ENCODE data around the gene ATP13A3.
A peak's percentile ranks its signal among the peaks of the same experiment; 100 is the strongest.

ATP13A3 gene

GRCh38 chr3:194399166-194399565, 87.6 kb downstream of the ATP13A3 start, which contains the start of gene GP5:
GP5 (minus strand) TSS chr3:194399266; CDS start chr3:194398282, 984 bp downstream.
- H3K36me3 ChIP-seq (replicated peaks in 1 of 2; ENCODE audit: control insufficient read depth in 2 of 2, insufficient read depth in 2 of 2, low read length in 2 of 2), result peaks cover 0 to 16% of the 10 kb centered on the region in 2 donors
- no peak for DNase-seq (ENCODE audit: low spot score)
- no peak within 1 kb of the TSS for H2AK5ac ChIP-seq (ENCODE audit: low read depth, low read length)
- H4K91ac ChIP-seq (ENCODE audit: low read depth, low read length, poor library complexity), result no peak within 1 kb of the TSS
- H3K4me1 ChIP-seq (ENCODE audit: control insufficient read depth in 2 of 2, insufficient read depth in 1 of 2, low read depth in 1 of 2, low read length in 2 of 2), result peaks cover 7 to 26% of the 10 kb centered on the region in 2 donors
- H3K79me1 ChIP-seq (ENCODE audit: low read depth, low read length), result no peaks in the 10 kb centered on the region
- peak within 1 kb of the TSS; percentile 52 for H2BK15ac ChIP-seq (ENCODE audit: low read length)
- peaks cover 3 to 6% of the 10 kb centered on the region in 2 donors for H3K9me3 ChIP-seq (replicated peaks in 1 of 2; ENCODE audit: control insufficient read depth in 2 of 2, insufficient read depth in 1 of 2, low read depth in 1 of 2, low read length in 2 of 2)
- no peak within 1 kb of the TSS for H3K9ac ChIP-seq (ENCODE audit: low read depth, low read length, poor library complexity)
- no CpG with 5 or more reads among the region's 2 CpGs for WGBS, 2 donors (ENCODE audit: extremely low coverage in 2 of 2, insufficient read length in 2 of 2, insufficient replicate concordance in 1 of 2)
- H2BK5ac ChIP-seq (ENCODE audit: low read length), result no peak within 1 kb of the TSS
- H3K14ac ChIP-seq (ENCODE audit: low read length), result no peak within 1 kb of the TSS
- H3K18ac ChIP-seq (ENCODE audit: low read length), result no peak within 1 kb of the TSS
- H3K23ac ChIP-seq (ENCODE audit: low read depth, low read length, poor library complexity), result peak within 1 kb of the TSS; percentile 69
- H3K4ac ChIP-seq (ENCODE audit: low read length), result no peak within 1 kb of the TSS
- no peak within 1 kb of the TSS for H2BK120ac ChIP-seq (ENCODE audit: low read depth, low read length)
- no peak within 1 kb of the TSS for H3K4me3 ChIP-seq (ENCODE audit: low read length in 2 of 2)
- no peak within 1 kb of the TSS for H4K8ac ChIP-seq (ENCODE audit: low read depth, low read length)
- H3K4me2 ChIP-seq (ENCODE audit: insufficient read depth, low read length, poor library complexity, severe bottlenecking), result peak within 1 kb of the TSS; percentile 36
- no peak within 1 kb of the TSS for H3K27ac ChIP-seq (replicated peaks; ENCODE audit: low read length)
- peaks cover 0 to 22% (median 2%) of the 10 kb centered on the region in 3 experiments for H3K27me3 ChIP-seq (ENCODE audit: control insufficient read depth in 3 of 3, insufficient read depth in 3 of 3, low read depth in 1 of 3, low read length in 3 of 3)
- no peak within 1 kb of the TSS for H2AFZ ChIP-seq (ENCODE audit: low read length)
- no peak within 1 kb of the TSS for H2BK12ac ChIP-seq (ENCODE audit: low read length)

DNA sequence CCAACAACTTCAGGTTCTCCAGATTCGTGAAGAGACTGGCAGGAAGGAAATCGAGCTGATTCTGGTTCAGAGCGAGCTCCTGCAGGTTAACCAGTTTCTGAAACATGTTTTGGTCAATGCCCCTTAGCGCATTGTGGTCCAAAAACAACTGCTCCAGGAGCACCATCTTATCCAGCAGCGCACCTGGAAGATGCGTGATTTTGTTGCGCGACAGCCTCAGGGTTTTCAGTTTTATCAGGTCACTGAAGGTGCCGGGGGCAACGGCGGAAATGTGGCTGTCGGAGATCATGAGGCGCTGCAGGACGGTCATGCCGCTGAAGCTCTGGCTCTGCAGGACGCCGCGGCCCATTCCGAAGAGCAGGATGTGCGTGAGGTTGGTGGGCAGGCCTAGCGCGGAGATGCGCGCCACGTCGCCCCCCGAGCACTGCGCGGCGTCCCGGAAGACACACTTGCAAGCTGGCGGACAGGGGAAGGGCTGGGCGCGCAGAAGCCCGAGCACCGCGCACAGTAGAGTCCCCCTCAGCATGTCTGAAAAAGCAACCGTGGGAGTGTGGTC, 89.0 kb downstream of the ATP13A3 start:
- peak overlapping the region in 1 of 2 donors; percentile 57 for H3K4me3 ChIP-seq (ENCODE audit: low read length in 2 of 2)
- H3K4me2 ChIP-seq (ENCODE audit: insufficient read depth, low read length, poor library complexity, severe bottlenecking), result peak overlapping the region; percentile 36
- H3K14ac ChIP-seq (ENCODE audit: low read length), result no peak overlapping the region
- H3K36me3 ChIP-seq (replicated peaks in 1 of 2; ENCODE audit: control insufficient read depth in 2 of 2, insufficient read depth in 2 of 2, low read length in 2 of 2), result peaks cover 0 to 3% of the 10 kb centered on the region in 2 donors
- no peak overlapping the region for H2AK5ac ChIP-seq (ENCODE audit: low read depth, low read length)
- WGBS, 2 donors (ENCODE audit: extremely low coverage in 2 of 2, insufficient read length in 2 of 2, insufficient replicate concordance in 1 of 2), result no CpG with 5 or more reads among the region's 38 CpGs
- peak overlapping the region; percentile 70 for H3K18ac ChIP-seq (ENCODE audit: low read length)
- H2BK120ac ChIP-seq (ENCODE audit: low read depth, low read length), result no peak overlapping the region
- no peak overlapping the region for H2BK12ac ChIP-seq (ENCODE audit: low read length)
- peak overlapping the region; percentile 19 for H3K4ac ChIP-seq (ENCODE audit: low read length)
- H3K79me1 ChIP-seq (ENCODE audit: low read depth, low read length), result no peaks in the 10 kb centered on the region
- H4K8ac ChIP-seq (ENCODE audit: low read depth, low read length), result no peak overlapping the region
- peaks cover 0 to 22% (median 2%) of the 10 kb centered on the region in 3 experiments for H3K27me3 ChIP-seq (ENCODE audit: control insufficient read depth in 3 of 3, insufficient read depth in 3 of 3, low read depth in 1 of 3, low read length in 3 of 3)
- H3K4me1 ChIP-seq (ENCODE audit: control insufficient read depth in 2 of 2, insufficient read depth in 1 of 2, low read depth in 1 of 2, low read length in 2 of 2), result peaks cover 7 to 26% of the 10 kb centered on the region in 2 donors
- H4K91ac ChIP-seq (ENCODE audit: low read depth, low read length, poor library complexity), result no peak overlapping the region
- H3K9me3 ChIP-seq (replicated peaks in 1 of 2; ENCODE audit: control insufficient read depth in 2 of 2, insufficient read depth in 1 of 2, low read depth in 1 of 2, low read length in 2 of 2), result peaks cover 3 to 6% of the 10 kb centered on the region in 2 donors
- no peak overlapping the region for H3K9ac ChIP-seq (ENCODE audit: low read depth, low read length, poor library complexity)
- no peak for DNase-seq (ENCODE audit: low spot score)
- no peak overlapping the region for H2AFZ ChIP-seq (ENCODE audit: low read length)
- H3K27ac ChIP-seq (replicated peaks; ENCODE audit: low read length), result no peak overlapping the region
- H2BK5ac ChIP-seq (ENCODE audit: low read length), result no peak overlapping the region
- H2BK15ac ChIP-seq (ENCODE audit: low read length), result peak overlapping the region; percentile 74
- peak overlapping the region; percentile 69 for H3K23ac ChIP-seq (ENCODE audit: low read depth, low read length, poor library complexity)

- Histone ChIP-seq H3K27ac (replicated peaks; ENCODE audit: low read length) (no peak overlapping the region), H3K4me3 (ENCODE audit: low read length in 2 of 2) (peak overlapping the region in 1 of 2 donors; percentile 50), H3K79me1 (ENCODE audit: low read depth, low read length) (no peaks in the 10 kb centered on the region), H3K4ac (ENCODE audit: low read length) (no peak overlapping the region), H2BK5ac (ENCODE audit: low read length) (no peak overlapping the region), H3K27me3 (ENCODE audit: control insufficient read depth in 3 of 3, insufficient read depth in 3 of 3, low read depth in 1 of 3, low read length in 3 of 3) (peaks cover 0 to 22% (median 2%) of the 10 kb centered on the region in 3 experiments), H2AK5ac (ENCODE audit: low read depth, low read length) (peak overlapping the region; percentile 70), H3K9ac (ENCODE audit: low read depth, low read length, poor library complexity) (peak overlapping the region; percentile 73), H2BK12ac (ENCODE audit: low read length) (peak overlapping the region; percentile 94), H3K18ac (ENCODE audit: low read length) (peak overlapping the region; percentile 94), H3K4me2 (ENCODE audit: insufficient read depth, low read length, poor library complexity, severe bottlenecking) (peak overlapping the region; percentile 47), H4K91ac (ENCODE audit: low read depth, low read length, poor library complexity) (no peak overlapping the region), H3K9me3 (replicated peaks in 1 of 2; ENCODE audit: control insufficient read depth in 2 of 2, insufficient read depth in 1 of 2, low read depth in 1 of 2, low read length in 2 of 2) (peaks cover 3 to 6% of the 10 kb centered on the region in 2 donors), H2BK15ac (ENCODE audit: low read length) (peak overlapping the region; percentile 74), H2BK120ac (ENCODE audit: low read depth, low read length) (no peak overlapping the region), H3K23ac (ENCODE audit: low read depth, low read length, poor library complexity) (peak overlapping the region; percentile 92), H3K36me3 (replicated peaks in 1 of 2; ENCODE audit: control insufficient read depth in 2 of 2, insufficient read depth in 2 of 2, low read length in 2 of 2) (peaks cover 0 to under 1% of the 10 kb centered on the region in 2 donors), H3K4me1 (ENCODE audit: control insufficient read depth in 2 of 2, insufficient read depth in 1 of 2, low read depth in 1 of 2, low read length in 2 of 2) (peaks cover 7 to 22% of the 10 kb centered on the region in 2 donors), H2AFZ (ENCODE audit: low read length) (no peak overlapping the region), H4K8ac (ENCODE audit: low read depth, low read length) (no peak overlapping the region), H3K14ac (ENCODE audit: low read length) (peak overlapping the region; percentile 85)
- no CpG with 5 or more reads among the region's 73 CpGs for WGBS, 2 donors (ENCODE audit: extremely low coverage in 2 of 2, insufficient read length in 2 of 2, insufficient replicate concordance in 1 of 2)
- DNase-seq (ENCODE audit: low spot score), result no peak
Observed at GRCh38 chr3:194396859-194397756, 89.7 kb downstream of the ATP13A3 start.

DNA sequence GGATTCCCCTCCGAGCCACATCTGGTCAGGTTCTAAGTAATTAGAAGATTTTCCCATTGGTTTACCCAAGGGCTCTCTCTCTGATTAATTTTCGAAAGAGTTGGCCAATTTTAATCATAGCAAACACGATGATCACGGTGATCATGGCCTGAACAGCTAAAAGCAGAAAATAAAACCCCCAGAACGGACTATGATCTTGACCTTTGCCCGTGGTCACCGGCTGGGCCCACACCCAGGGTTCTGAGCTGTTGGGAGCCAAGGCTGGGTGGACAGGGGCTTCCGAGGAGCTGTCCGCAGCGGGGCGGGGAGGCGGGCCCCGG, 90.3 kb downstream of the ATP13A3 start:
- H3K36me3 ChIP-seq (replicated peaks in 1 of 2; ENCODE audit: control insufficient read depth in 2 of 2, insufficient read depth in 2 of 2, low read length in 2 of 2), result no peaks in the 10 kb centered on the region
- no peak for DNase-seq (ENCODE audit: low spot score)
- no peak overlapping the region for H3K9ac ChIP-seq (ENCODE audit: low read depth, low read length, poor library complexity)
- peak overlapping the region; percentile 47 for H3K4me2 ChIP-seq (ENCODE audit: insufficient read depth, low read length, poor library complexity, severe bottlenecking)
- H2BK15ac ChIP-seq (ENCODE audit: low read length), result no peak overlapping the region
- no peak overlapping the region for H3K4ac ChIP-seq (ENCODE audit: low read length)
- peaks cover 5 to 17% of the 10 kb centered on the region in 2 donors for H3K4me1 ChIP-seq (ENCODE audit: control insufficient read depth in 2 of 2, insufficient read depth in 1 of 2, low read depth in 1 of 2, low read length in 2 of 2)
- no CpG with 5 or more reads among the region's 13 CpGs for WGBS, 2 donors (ENCODE audit: extremely low coverage in 2 of 2, insufficient read length in 2 of 2, insufficient replicate concordance in 1 of 2)
- H3K27ac ChIP-seq (replicated peaks; ENCODE audit: low read length), result no peak overlapping the region
- peaks cover 0 to 22% (median 2%) of the 10 kb centered on the region in 3 experiments for H3K27me3 ChIP-seq (ENCODE audit: control insufficient read depth in 3 of 3, insufficient read depth in 3 of 3, low read depth in 1 of 3, low read length in 3 of 3)
- no peak overlapping the region for H4K8ac ChIP-seq (ENCODE audit: low read depth, low read length)
- peaks cover 3 to 6% of the 10 kb centered on the region in 2 donors for H3K9me3 ChIP-seq (replicated peaks in 1 of 2; ENCODE audit: control insufficient read depth in 2 of 2, insufficient read depth in 1 of 2, low read depth in 1 of 2, low read length in 2 of 2)
- no peak overlapping the region for H3K23ac ChIP-seq (ENCODE audit: low read depth, low read length, poor library complexity)
- no peak overlapping the region for H2BK12ac ChIP-seq (ENCODE audit: low read length)
- H3K18ac ChIP-seq (ENCODE audit: low read length), result no peak overlapping the region
- no peaks in the 10 kb centered on the region for H3K79me1 ChIP-seq (ENCODE audit: low read depth, low read length)
- no peak overlapping the region for H2BK120ac ChIP-seq (ENCODE audit: low read depth, low read length)
- H3K14ac ChIP-seq (ENCODE audit: low read length), result no peak overlapping the region
- H2BK5ac ChIP-seq (ENCODE audit: low read length), result no peak overlapping the region
- H4K91ac ChIP-seq (ENCODE audit: low read depth, low read length, poor library complexity), result no peak overlapping the region
- peak overlapping the region in 1 of 2 donors; percentile 16 for H3K4me3 ChIP-seq (ENCODE audit: low read length in 2 of 2)
- H2AFZ ChIP-seq (ENCODE audit: low read length), result peak overlapping the region; percentile 88
- peak overlapping the region; percentile 70 for H2AK5ac ChIP-seq (ENCODE audit: low read depth, low read length)

All from neuronal stem cell (in vitro differentiated cells).